GM21825 (cell line): Measurements from ENCODE around the gene CDK5.

Experiments used
- ATAC-seq: cut with Tn5 transposase; IDR thresholded peaks from one replicate; pipeline ENCODE4 v1.9.1; 2021; ENCODE audit warnings: mild to moderate bottlenecking, moderate library complexity; ENCODE audit not compliant: unreplicated experiment

CDK5 gene

GRCh38 chr7:151087245-151088018, 29.7 kb upstream of the CDK5 start:
- no peak for ATAC-seq

DNA sequence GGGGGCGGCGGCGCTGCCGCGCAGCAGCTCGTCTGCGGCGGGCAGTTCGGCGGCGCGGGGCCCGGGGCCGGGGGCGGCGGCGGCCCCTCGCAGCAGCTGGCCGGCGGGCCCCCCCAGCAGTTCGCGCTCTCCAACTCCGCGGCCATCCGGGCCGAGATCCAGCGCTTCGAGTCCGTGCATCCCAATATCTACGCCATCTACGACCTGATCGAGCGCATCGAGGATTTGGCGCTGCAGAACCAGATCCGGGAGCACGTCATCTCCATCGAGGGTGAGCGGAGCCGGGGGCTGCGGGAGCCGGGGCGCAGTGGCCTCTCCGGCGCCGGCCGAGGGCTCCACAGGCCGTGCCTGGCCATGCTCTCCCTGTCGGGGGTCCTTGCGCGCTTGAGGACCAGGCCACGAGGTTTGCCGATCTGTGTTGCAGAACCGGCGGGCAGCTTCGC, 29.1 kb upstream of the CDK5 start:
- ATAC-seq, result no peak

GRCh38 chr7:151085691-151086620, 28.3 kb upstream of the CDK5 start, which contains the start of gene AGAP3:
TSS of gene AGAP3 (plus strand) at chr7:151086475. CDS start at chr7:151086742, 267 bp downstream.
- peak; percentile 38 for ATAC-seq

DNA sequence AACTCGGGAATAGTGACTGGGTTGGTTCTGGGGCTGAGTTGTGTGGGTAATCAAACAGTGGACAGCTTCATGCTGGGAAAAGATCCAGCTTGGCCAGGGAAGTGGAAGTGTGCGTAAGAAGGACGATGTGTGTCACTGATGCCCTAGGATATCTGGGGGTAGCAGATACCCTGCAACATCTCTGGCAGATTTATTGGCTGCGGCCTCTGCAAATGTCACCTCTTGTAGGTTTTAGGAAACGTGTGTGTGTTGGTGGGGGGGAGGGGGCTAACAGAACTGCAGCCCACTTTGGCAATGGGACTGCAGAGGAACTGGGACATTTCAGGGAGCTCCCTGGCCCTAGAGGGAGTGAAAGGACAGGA, 27.6 kb upstream of the CDK5 start:
- no peak for ATAC-seq

GRCh38 chr7:151083824-151084160, 26.1 kb upstream of the CDK5 start:
- no peak for ATAC-seq

DNA sequence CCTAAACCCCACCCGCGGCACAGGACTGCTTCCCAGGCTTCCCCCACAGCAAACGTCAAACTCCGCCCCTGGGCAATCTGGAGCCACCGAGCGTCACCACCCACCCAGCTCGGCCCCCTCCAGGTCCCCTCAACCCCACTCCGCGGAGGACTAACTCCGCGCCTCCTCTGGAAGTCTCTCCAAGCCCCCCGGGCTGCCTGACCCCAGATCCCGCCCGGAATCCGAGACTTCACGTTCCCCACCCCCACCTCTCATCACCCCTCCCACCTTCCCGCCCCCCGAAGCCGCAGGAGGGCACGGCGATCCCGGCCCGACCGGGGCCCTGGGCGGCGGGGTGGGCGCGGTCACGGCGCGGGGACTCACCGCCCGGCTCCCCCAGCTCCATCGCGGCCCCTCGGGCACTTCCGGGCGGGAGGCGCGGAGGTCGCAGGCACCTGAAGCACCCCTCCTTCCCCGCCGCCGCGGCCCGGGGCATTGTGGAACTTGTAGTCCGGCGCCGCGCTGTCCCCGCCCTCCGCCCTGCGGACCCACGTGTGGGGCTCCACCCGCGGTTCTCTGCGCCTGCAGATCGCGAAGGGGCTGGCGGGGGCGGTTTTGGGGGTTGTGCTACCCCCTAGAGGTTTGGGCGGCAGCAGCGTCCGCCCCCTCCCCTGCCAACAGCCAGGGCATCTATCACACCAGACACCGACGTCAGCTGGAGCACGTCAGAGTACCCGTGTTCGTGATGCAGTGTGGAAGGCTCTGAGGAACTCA, 25.6 kb upstream of the CDK5 start, which contains the start of gene TMUB1:
TSS of gene TMUB1 (minus strand) at position 423 of the 753 bp plus-strand sequence. CDS start 930 bp downstream, outside the sequence.
- peak; percentile 50 for ATAC-seq

- ATAC-seq, result no peak
Observed at GRCh38 chr7:151082141-151083070, 24.7 kb upstream of the CDK5 start.

- no peak for ATAC-seq
Observed at GRCh38 chr7:151081170-151082101, 23.7 kb upstream of the CDK5 start.

DNA sequence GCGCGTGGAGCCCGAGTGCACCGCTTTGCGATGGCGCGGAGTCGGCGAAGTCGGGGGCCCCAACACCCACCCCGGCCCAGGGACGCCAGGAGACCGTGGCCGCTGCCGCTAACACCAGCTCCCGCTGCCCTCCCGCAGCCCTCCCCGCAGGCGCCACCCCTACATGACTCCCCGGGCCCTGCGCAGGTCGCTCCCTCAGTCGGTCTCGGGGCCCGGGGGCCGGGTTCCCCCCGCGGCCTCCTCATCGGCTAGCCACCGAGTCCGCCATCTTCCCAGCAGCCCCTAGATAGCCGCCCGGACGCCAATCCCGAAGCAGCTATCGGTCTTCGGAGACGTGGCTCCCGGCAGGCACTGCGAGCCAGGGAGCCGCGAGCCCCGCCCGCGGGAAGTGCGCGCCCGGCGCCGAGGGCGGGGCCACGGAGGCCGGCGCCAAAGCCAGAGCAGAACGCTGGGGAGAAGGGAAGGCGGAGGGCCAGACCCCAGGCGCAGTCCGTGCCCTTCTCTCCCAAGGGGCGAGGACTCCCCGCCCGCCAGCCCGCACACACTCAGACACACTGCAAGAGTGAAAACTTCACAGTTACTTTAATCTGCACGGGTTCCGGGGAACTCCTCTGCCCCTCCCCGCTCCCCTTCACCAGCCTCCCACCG, 22.9 kb upstream of the CDK5 start, which contains the start of gene FASTK:
TSS of gene FASTK (minus strand) at position 288 of the 648 bp plus-strand sequence. CDS start at position 245, 43 bp downstream.
- ATAC-seq, result peak; percentile 71

DNA sequence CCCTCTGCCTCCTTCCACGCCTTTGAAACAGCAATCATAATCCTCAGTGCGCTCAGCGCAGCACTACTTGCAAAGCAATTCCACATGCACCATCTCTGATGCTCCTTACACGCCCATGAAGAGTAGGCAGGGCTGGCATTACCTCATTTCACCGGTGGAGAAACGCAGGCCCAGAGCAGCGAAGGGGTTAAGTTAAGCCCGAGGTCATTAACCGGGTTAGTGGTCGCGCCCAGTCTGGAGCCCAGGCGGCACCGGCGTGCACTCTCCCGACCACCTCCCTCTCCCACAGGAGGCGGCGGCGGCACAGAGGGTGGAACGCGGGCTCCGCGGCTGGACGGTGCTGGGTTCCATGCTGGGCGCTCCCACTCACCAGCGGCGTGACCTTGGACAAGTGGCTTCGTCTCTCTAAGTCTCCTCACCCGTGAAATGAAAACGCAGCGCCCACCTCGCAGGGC, 22.4 kb upstream of the CDK5 start:
- no peak for ATAC-seq

DNA sequence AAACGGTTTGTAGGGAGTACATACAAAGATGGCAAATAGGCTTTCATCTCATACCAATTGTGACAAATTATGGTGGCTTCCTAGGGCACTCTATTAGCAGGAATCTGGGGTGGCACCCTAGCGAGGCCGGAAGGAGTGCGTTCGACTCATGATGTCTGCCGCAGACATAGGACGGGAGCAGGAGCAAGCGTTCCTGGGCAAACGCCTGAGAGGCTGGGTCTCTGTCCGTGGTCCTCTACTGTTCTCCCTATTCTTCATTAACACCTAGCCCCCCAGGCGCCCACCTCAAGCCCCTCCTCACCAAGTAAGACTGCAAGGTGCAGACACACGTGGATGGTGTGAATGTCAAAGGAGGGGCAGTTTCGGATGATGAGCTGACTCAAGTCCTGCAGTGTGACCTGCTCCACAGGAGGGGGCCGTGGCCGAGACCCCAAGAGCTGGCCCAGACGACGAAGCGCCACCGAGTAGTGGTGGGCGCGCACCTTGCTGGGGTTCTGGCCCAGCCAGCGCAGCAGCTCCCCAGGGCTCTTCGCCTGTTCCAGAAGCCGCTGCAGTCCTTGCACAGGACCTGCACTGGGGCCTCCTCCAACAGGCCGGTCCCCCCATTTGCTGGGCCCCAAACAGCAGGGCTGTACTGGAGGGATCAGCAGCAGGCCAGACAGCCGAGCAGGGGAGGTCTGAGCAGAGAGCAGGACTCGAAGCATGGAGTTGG, 21.7 kb upstream of the CDK5 start:
- ATAC-seq, result no peak

GRCh38 chr7:151078233-151079040, 20.7 kb upstream of the CDK5 start:
- no peak for ATAC-seq

GRCh38 chr7:151077705-151078232, 20.1 kb upstream of the CDK5 start:
- no peak for ATAC-seq

GRCh38 chr7:151076863-151077704, 19.4 kb upstream of the CDK5 start:
- ATAC-seq, result no peak

DNA sequence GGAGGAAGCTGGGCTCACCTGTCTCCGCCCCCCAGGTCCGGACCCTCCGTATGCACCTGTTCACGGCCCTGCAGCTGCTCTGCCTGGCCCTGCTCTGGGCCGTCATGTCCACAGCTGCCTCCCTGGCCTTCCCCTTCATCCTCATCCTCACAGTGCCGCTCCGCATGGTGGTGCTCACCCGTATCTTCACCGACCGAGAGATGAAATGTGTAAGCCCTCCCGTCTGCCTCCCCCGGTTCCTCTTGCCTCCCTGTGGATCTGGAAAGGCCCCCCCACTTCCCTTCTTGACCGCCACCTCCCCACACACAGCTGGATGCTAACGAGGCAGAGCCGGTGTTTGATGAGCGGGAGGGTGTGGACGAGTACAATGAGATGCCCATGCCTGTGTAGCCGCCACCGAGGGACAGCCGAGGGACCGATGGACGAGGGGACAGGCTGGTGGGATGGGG, 18.3 kb upstream of the CDK5 start:
- no peak for ATAC-seq

- no peak for ATAC-seq
Observed at GRCh38 chr7:151075662-151075971, 17.9 kb upstream of the CDK5 start.
